Colonic mucosa (tissue), 4 donors: ENCODE measurements around the gene C6orf89. TPM values are rescaled to one million over a fixed set of nuclear protein-coding genes. Genes with fewer than 3 reads are reported as not detected.

Experiments used
- DNase-seq: peaks from one replicate; pipeline ENCODE4 v3.0.0-alpha.2; 2020
- H3K27ac ChIP-seq: fragments of 200-600 bp; one replicate; pipeline ENCODE4 v1.8.0; 2021
- H3K27me3 ChIP-seq: fragments of 200-600 bp; one replicate; pipeline ENCODE4 v1.8.0; 2021
- H3K36me3 ChIP-seq: fragments of 200-600 bp; one replicate; pipeline ENCODE4 v1.8.0; 2021
- H3K4me1 ChIP-seq: fragments of 200-600 bp; one replicate; pipeline ENCODE4 v1.8.0; 2021; ENCODE audit warnings: mild to moderate bottlenecking
- H3K4me3 ChIP-seq: fragments of 200-600 bp; one replicate; pipeline ENCODE4 v1.8.0; 2021
- H3K9ac ChIP-seq, 2 donors: one replicate each; pipeline ENCODE4 v1.7.0; 2013; ENCODE audit warnings: control low read depth in 2 of 2, low read depth in 2 of 2, low read length in 2 of 2
- H3K9me3 ChIP-seq: fragments of 200-600 bp; one replicate; pipeline ENCODE4 v1.8.0; 2021
- intact Hi-C: fragments of 100-400 bp; cut with DNase I; formaldehyde crosslinking; loops from one replicate; pipeline ENCODE4 v1.14.1; 2022
- total RNA-seq, 2 donors: library from RNA; stranded (reverse); fragmentation: NEBNext Ultra II Directional in 1 of 2; extraction: Animal tissue kit (Norgen Biotek cat#: 25700) in 1 of 2; gene quantifications; one replicate each; pipeline ENCODE4 v1.2.1, GENCODE V29; 2021
- TF ChIP-seq, protein P1 (sequence below): fragments of 200-600 bp; IDR thresholded peaks from one replicate; pipeline ENCODE4 v1.8.0; 2022; ENCODE audit warnings: antibody characterized with exemption, mild to moderate bottlenecking
- donor health status: healthy.
- donor health status: DM: no; HTN: no; CAD: no.
- donor health status: DM: no; HTN: no; CAD: no.

The C6orf89 gene
- total RNA-seq, 2 donors from 2014 or later: 46.3 to 49.5 TPM

DNA sequence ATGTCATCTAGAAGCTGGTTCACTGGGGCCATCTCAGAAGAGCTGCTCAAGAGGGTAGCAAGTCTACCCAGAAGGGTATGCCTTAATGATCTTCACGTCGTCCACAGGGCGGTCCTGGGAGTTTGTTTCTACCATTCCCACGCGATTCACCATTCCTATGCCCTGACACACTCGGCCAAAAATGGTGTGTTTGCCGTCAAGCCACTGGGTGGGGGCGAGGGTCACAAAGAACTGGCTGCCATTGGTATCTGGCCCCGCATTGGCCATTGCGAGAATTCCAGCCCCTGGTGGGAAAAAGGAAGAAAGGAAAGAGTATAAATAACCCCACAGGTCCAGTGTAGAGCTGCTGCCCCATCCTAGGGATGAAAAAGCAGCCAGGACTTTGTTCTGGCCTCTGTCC, 30.0 kb upstream of the C6orf89 start:
- DNase-seq: no peak
- intact Hi-C loops: no loop called here
- Histone ChIP-seq H3K4me3 (no peak overlapping the region), H3K27me3 (no peaks in the 10 kb centered on the region), H3K27ac (no peak overlapping the region), H3K36me3 (no peaks in the 10 kb centered on the region), H3K4me1 (no peaks in the 10 kb centered on the region), H3K9ac (no peak overlapping the region), H3K9me3 (no peaks in the 10 kb centered on the region)
- TF ChIP-seq, protein P1, sequence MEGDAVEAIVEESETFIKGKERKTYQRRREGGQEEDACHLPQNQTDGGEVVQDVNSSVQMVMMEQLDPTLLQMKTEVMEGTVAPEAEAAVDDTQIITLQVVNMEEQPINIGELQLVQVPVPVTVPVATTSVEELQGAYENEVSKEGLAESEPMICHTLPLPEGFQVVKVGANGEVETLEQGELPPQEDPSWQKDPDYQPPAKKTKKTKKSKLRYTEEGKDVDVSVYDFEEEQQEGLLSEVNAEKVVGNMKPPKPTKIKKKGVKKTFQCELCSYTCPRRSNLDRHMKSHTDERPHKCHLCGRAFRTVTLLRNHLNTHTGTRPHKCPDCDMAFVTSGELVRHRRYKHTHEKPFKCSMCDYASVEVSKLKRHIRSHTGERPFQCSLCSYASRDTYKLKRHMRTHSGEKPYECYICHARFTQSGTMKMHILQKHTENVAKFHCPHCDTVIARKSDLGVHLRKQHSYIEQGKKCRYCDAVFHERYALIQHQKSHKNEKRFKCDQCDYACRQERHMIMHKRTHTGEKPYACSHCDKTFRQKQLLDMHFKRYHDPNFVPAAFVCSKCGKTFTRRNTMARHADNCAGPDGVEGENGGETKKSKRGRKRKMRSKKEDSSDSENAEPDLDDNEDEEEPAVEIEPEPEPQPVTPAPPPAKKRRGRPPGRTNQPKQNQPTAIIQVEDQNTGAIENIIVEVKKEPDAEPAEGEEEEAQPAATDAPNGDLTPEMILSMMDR: no peak

DNA sequence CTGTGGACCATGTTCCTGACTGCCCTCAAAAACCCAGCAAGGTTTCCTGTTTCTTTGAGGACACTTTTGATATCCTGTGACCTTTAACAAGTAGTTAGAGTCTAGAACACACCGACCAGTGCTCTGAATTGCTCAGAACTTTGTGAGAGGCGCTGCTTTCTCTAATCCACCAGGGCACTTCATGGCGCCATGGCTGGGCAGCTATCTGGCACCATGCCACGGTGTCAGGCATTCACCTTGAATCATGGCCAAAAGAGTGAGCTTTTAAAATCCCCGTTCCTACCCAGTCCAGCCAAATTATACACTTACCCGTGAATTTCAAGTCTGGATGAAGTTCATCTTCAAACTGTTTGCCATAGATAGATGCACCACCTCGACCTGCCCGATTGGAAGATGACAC, 29.5 kb upstream of the C6orf89 start:
- Histone ChIP-seq H3K4me1 (no peaks in the 10 kb centered on the region), H3K27ac (no peak overlapping the region), H3K9ac (no peak overlapping the region), H3K27me3 (no peaks in the 10 kb centered on the region), H3K36me3 (no peaks in the 10 kb centered on the region), H3K4me3 (no peak overlapping the region), H3K9me3 (no peaks in the 10 kb centered on the region)
- intact Hi-C loops: no loop called here
- DNase-seq: no peak
- TF ChIP-seq, protein P1: no peak

- H3K27me3 ChIP-seq: no peaks in the 10 kb centered on the region
- H3K4me3 ChIP-seq: no peak overlapping the region
- H3K9ac ChIP-seq: no peak overlapping the region
- H3K9me3 ChIP-seq: no peaks in the 10 kb centered on the region
- H3K36me3 ChIP-seq: no peaks in the 10 kb centered on the region
- TF ChIP-seq, protein P1: no peak
- no peak overlapping the region for H3K27ac ChIP-seq
- DNase-seq: no peak
- intact Hi-C loops: no loop called here
- H3K4me1 ChIP-seq: no peaks in the 10 kb centered on the region
These were observed 28.4 kb upstream of the C6orf89 start for GRCh38 chr6:36857325-36857724.

DNA sequence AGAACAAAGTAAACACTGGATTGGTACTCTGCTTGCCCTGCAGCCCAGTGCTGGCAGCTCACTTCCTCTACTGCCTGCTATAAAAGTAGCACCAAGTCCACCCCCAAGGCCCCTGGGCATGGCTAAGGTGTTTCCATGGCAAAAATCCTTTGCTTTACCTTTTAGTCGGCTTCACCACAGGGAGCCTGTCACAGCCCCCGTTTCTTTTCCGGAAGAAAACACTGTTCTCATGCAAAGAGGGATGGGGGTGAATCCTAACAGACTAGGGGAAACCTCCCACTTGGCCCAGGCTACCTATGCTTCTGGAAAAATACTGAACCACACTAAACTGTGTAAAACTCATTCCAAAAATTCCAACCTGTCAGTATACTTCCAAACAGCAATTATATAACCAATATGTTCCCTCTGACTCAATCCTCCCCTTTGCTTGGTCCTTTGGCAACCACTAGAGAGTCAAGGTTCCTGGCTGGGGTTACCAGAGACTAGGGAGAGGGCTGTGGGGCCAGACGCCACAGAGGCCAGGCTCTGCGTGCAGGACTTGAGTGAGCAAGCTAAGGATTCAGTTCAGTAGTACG, 27.3 kb upstream of the C6orf89 start:
- H3K27me3 ChIP-seq: no peaks in the 10 kb centered on the region
- H3K4me1 ChIP-seq: no peaks in the 10 kb centered on the region
- no peak for DNase-seq
- no peak overlapping the region for H3K4me3 ChIP-seq
- intact Hi-C loops: no loop called here
- H3K27ac ChIP-seq: no peak overlapping the region
- no peak overlapping the region for H3K9ac ChIP-seq
- TF ChIP-seq, protein P1: no peak
- H3K9me3 ChIP-seq: no peaks in the 10 kb centered on the region
- H3K36me3 ChIP-seq: no peaks in the 10 kb centered on the region

DNA sequence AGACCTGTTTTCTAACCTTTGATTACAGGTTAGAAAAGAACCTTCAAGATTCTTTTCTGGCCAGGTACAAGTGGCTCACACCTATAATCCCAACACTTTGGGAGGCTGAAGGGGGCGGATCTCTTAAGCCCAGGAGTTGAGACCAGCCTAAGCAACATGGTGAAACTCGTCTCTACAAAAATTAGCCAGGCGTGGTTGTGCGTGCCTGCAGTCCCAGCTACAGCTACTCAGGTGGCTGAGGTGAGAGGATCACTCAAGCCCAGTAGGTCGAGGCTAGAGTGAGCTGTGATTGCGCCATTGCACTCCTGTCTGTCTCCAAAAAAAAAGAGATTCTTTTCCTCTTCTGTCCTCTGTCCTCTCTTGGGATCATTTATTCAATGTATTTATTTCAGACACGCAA, 25.6 kb upstream of the C6orf89 start:
- intact Hi-C loops: no loop called here
- Histone ChIP-seq H3K4me3 (no peak overlapping the region), H3K27ac (no peak overlapping the region), H3K36me3 (peaks cover 7% of the 10 kb centered on the region), H3K27me3 (no peaks in the 10 kb centered on the region), H3K9me3 (no peaks in the 10 kb centered on the region), H3K9ac (no peak overlapping the region), H3K4me1 (no peaks in the 10 kb centered on the region)
- TF ChIP-seq, protein P1: no peak
- no peak for DNase-seq
